Cardiac fibroblast (primary cell): ENCODE results near the gene TADA1.
A peak's percentile ranks its signal among the peaks of the same experiment; 100 is the strongest.

Source experiments
- DNase-seq, 2 donors: peaks; one replicate each; pipeline versions ENCODE4 v3.0.0 to v3.0.0-alpha.2; 2010; ENCODE audit warnings: low read depth in 2 of 2
- H3K4me3 ChIP-seq, 2 donors: replicated peaks in 1 of 2; 1 replicate in 1 of 2; 2 replicates in 1 of 2; pipeline ENCODE4 v1.5.1; 2011; ENCODE audit warnings: low read depth in 2 of 2, low read length in 2 of 2, mild to moderate bottlenecking in 2 of 2, moderate library complexity in 1 of 2
- TF ChIP-seq, protein P1 (sequence below): IDR thresholded peaks from one replicate; pipeline ENCODE4 v1.5.1; 2011; ENCODE audit warnings: low read depth, mild to moderate bottlenecking, low read length, inconsistent platforms

Gene TADA1

DNA sequence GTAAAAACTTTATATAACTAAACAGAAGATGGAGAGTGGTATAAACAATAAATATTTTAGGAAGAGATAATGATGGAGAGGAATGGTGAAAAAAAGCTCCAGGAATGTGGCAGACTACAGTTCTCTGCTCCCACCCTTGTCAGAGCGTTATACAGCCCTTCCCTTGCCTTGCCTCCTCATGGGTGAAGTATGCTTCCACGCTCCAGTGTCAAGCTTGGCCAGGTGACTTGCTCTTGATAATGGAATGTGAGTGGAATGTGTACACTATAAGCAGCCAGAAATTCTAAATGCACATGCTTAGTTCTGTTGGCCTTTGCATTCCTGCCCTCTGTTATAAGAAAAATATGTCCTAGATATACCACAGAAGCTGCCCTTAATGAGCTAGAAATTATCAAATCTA is 61.5 kb downstream of the TADA1 start:
- TF ChIP-seq, protein P1, sequence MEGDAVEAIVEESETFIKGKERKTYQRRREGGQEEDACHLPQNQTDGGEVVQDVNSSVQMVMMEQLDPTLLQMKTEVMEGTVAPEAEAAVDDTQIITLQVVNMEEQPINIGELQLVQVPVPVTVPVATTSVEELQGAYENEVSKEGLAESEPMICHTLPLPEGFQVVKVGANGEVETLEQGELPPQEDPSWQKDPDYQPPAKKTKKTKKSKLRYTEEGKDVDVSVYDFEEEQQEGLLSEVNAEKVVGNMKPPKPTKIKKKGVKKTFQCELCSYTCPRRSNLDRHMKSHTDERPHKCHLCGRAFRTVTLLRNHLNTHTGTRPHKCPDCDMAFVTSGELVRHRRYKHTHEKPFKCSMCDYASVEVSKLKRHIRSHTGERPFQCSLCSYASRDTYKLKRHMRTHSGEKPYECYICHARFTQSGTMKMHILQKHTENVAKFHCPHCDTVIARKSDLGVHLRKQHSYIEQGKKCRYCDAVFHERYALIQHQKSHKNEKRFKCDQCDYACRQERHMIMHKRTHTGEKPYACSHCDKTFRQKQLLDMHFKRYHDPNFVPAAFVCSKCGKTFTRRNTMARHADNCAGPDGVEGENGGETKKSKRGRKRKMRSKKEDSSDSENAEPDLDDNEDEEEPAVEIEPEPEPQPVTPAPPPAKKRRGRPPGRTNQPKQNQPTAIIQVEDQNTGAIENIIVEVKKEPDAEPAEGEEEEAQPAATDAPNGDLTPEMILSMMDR, result no peak
- peak in 1 of 2 donors; percentile 23 for DNase-seq
- H3K4me3 ChIP-seq, result no peak overlapping the region

- TF ChIP-seq, protein P1, result no peak
- DNase-seq, result no peak
- no peak overlapping the region for H3K4me3 ChIP-seq
Measured at GRCh38 chr1:166813508-166814223, 62.4 kb downstream of the TADA1 start.

- TF ChIP-seq, protein P1, result no peak
- no peak overlapping the region for H3K4me3 ChIP-seq
- DNase-seq, result peak; percentile 2 to 27
Measured at GRCh38 chr1:166811691-166812090, 64.4 kb downstream of the TADA1 start.

GRCh38 chr1:166808952-166809351 is 67.1 kb downstream of the TADA1 start:
- H3K4me3 ChIP-seq, result no peak overlapping the region
- TF ChIP-seq, protein P1, result no peak
- no peak for DNase-seq
